HepG2 (cell line): ENCODE data around the gene PSORS1C2. TPM values are rescaled to one million over a fixed set of nuclear protein-coding genes. Genes with fewer than 3 reads are reported as not detected.

ENCODE experiments used
- ATAC-seq: fragments of 200-7000 bp; cut with Tn5 transposase; 3 replicates; pipeline ENCODE4 v1.9.1; 2020; ENCODE audit warnings: mild to moderate bottlenecking, moderate library complexity
- BruUV-seq: library from RNA; stranded (reverse); fragments of 400-500 nt; replicated peaks from 2 replicates; lab custom pipeline; 2021; lab: Mats Ljungman, UMichigan
- CTCF ChIA-PET: fragments of 300-600 bp; formaldehyde crosslinking; extraction: SDS; loops from one replicate; lab custom pipeline; 2021; ENCODE audit warnings: low total read pairs, inconsistent platforms, low intra/inter-chr PET ratio; lab: Yijun Ruan, JAX
- POLR2A ChIA-PET: fragments of 350-600 bp; sonication (Branson Sonifier 250); formaldehyde crosslinking; loops from one replicate; lab custom pipeline; 2020; ENCODE audit warnings: antibody characterized with exemption, inconsistent platforms; lab: Yijun Ruan, JAX
- DNase-seq: peaks from one replicate; pipeline ENCODE4 v3.0.0-alpha.2; 2015; ENCODE audit warnings: low spot score
- FAIRE-seq: peaks from 3 replicates; lab custom pipeline; 2011; peaks lifted over from hg19 to GRCh38; lab: Jason Lieb, UNC
- H2AFZ ChIP-seq: one replicate; pipeline ENCODE4 v1.6.1; 2011; ENCODE audit warnings: low read length, inconsistent platforms
- H3K27ac ChIP-seq: fragments of 300-600 bp; 3 replicates; pipeline ENCODE4 v1.8.0; 2011; ENCODE audit warnings: mixed run types, mild to moderate bottlenecking, mixed read lengths, low read length, inconsistent platforms; ENCODE audit not compliant: insufficient read depth; ENCODE audit errors: extremely low read length
- H3K27me3 ChIP-seq, 2 experiments: fragments of 200-600 bp in 1 of 2; 2 replicates in 1 of 2; 3 replicates in 1 of 2; pipeline versions ENCODE4 v1.6.0 to v1.8.0; 2011; ENCODE audit warnings: low read length in 2 of 2, mild to moderate bottlenecking in 2 of 2, moderate library complexity in 2 of 2, inconsistent platforms in 1 of 2; ENCODE audit not compliant: insufficient read depth in 2 of 2, control insufficient read depth in 1 of 2
- H3K36me3 ChIP-seq, 2 experiments: fragments of 200-600 bp in 1 of 2; replicated peaks in 1 of 2; 2 replicates in 1 of 2; 3 replicates in 1 of 2; pipeline versions ENCODE4 v1.5.1 to v1.8.0; 2011; ENCODE audit warnings: low read length in 2 of 2, inconsistent platforms in 1 of 2; ENCODE audit not compliant: insufficient read depth in 2 of 2, control insufficient read depth in 1 of 2
- H3K4me1 ChIP-seq: 2 replicates; pipeline ENCODE4 v1.5.1; 2012; ENCODE audit warnings: low read length, inconsistent platforms; ENCODE audit not compliant: insufficient read depth
- H3K4me2 ChIP-seq: 2 replicates; pipeline ENCODE4 v1.6.0; 2011; ENCODE audit warnings: low read depth, low read length, inconsistent platforms
- H3K4me3 ChIP-seq, 3 experiments: fragments of 200-600 bp in 1 of 3; sonication (generic), shearing (Covaris generic) in 1 of 3; replicated peaks in 1 of 3; 2 replicates each; pipeline ENCODE4 v1.5.1; 2011 to 2016; ENCODE audit warnings: low read length in 3 of 3, inconsistent platforms in 2 of 3, low read depth in 2 of 3, mild to moderate bottlenecking in 2 of 3, control low read depth in 1 of 3, mixed read lengths in 1 of 3; ENCODE audit not compliant: insufficient read depth in 1 of 3
- H3K79me2 ChIP-seq: one replicate; pipeline ENCODE4 v1.6.1; 2011; ENCODE audit warnings: low read length, inconsistent platforms; ENCODE audit not compliant: insufficient read depth
- H3K9ac ChIP-seq: 2 replicates; pipeline ENCODE4 v1.6.0; 2011; ENCODE audit warnings: mild to moderate bottlenecking, low read depth, low read length, inconsistent platforms; ENCODE audit not compliant: insufficient read depth
- H3K9me3 ChIP-seq: 2 replicates; pipeline ENCODE4 v1.5.1; 2012; ENCODE audit warnings: mild to moderate bottlenecking, low read length
- H4K20me1 ChIP-seq: 2 replicates; pipeline ENCODE4 v1.6.0; 2011; ENCODE audit warnings: inconsistent platforms, mild to moderate bottlenecking, low read length, moderate library complexity; ENCODE audit not compliant: insufficient read depth
- CCAR2 ChIP-seq: fragments of 200-400 bp; formaldehyde crosslinking; optimal IDR thresholded peaks from 2 replicates; pipeline ENCODE3; 2018; ENCODE audit warnings: low read depth, mild to moderate bottlenecking, low read length, moderate library complexity
- EHMT2 ChIP-seq: fragments of 200-600 bp; sonication (generic); IDR thresholded peaks from 2 replicates; pipeline ENCODE4 v1.7.0; 2017; ENCODE audit warnings: antibody characterized with exemption, low read depth, low read length, borderline replicate concordance
- ELF3 ChIP-seq: IDR thresholded peaks from 2 replicates; pipeline ENCODE4 v1.6.1; 2016; ENCODE audit warnings: missing genetic modification reagents, missing compliant biosample characterization
- HNRNPH1 ChIP-seq: fragments of 200-400 bp; formaldehyde crosslinking; optimal IDR thresholded peaks from 2 replicates; pipeline ENCODE3; 2017; ENCODE audit warnings: mild to moderate bottlenecking, low read depth, low read length
- HNRNPK ChIP-seq: fragments of 200-400 bp; formaldehyde crosslinking; IDR thresholded peaks from 2 replicates; pipeline ENCODE4 v1.6.1; 2018; ENCODE audit warnings: low read length, low read depth, moderate library complexity, mild to moderate bottlenecking; ENCODE audit not compliant: poor library complexity, severe bottlenecking
- PLRG1 ChIP-seq: fragments of 450-650 bp; conservative IDR thresholded peaks from 2 replicates; pipeline ENCODE4 v1.6.1; 2016
- RERE ChIP-seq: IDR thresholded peaks from 2 replicates; pipeline ENCODE4 v1.6.1; 2016; ENCODE audit warnings: low read depth, missing genetic modification reagents, missing compliant biosample characterization
- ZFAT ChIP-seq: sonication (generic); formaldehyde crosslinking; conservative IDR thresholded peaks from 2 replicates; pipeline ENCODE4 v1.8.1; 2023; ENCODE audit warnings: missing genetic modification reagents, inconsistent platforms
- ZNF484 ChIP-seq: sonication (generic); formaldehyde crosslinking; IDR thresholded peaks from 2 replicates; pipeline ENCODE4 v1.5.1; 2020; ENCODE audit warnings: mild to moderate bottlenecking, low read depth, missing genetic modification reagents, borderline replicate concordance
- WGBS: methylation state at CpG from one replicate; pipeline ENCODE4 v1.1.6; 2017; ENCODE audit warnings: low lambda C conversion rate; 5-methylcytosine and 5-hydroxymethylcytosine counted together
- in situ Hi-C: cut with HindIII; loops from 2 replicates; pipeline ENCODE4 v1.10.0; 2017; ENCODE audit warnings: low pct_unique_long_range_greater_than_20kb; ENCODE audit not compliant: extremely low pct_ligation_motif_present
- intact Hi-C: fragments of 100-400 bp; cut with micrococcal nuclease; formaldehyde crosslinking; loops from one replicate; pipeline ENCODE4 v1.10.0; 2022; ENCODE audit not compliant: unreplicated experiment
- polyA plus RNA-seq, 8 experiments: library from polyadenylated mRNA; depleted of rRNA in 3 of 8; stranded (reverse) in 7 of 8; unstranded in 1 of 8; fragments of >200 nt; fragmentation: Illumina TruSeq in 4 of 8; extraction: Trizol in 4 of 8; gene quantifications; 2 replicates each; pipeline versions ENCODE4 v1.2.1 to v1.2.3, GENCODE V29; 2011 to 2016; ENCODE audit warnings: low read depth in 4 of 8, missing spikeins in 1 of 8, mixed read lengths in 1 of 8; ENCODE audit not compliant: insufficient read depth in 1 of 8
- total RNA-seq, 5 experiments: library from RNA; depleted of rRNA; stranded (reverse); fragments of >200 nt; fragmentation: Illumina TruSeq; extraction: Trizol; gene quantifications; 2 replicates each; pipeline ENCODE4 v1.2.3, GENCODE V29; 2016; ENCODE audit warnings: low read depth in 1 of 5

PSORS1C2 gene
- total and polyA plus RNA-seq, 2 of the 13 experiments (the other 11 are each of a cell fraction or from before 2014, with no cell fraction given), result not detected

- intact Hi-C loops (no loop called here), in situ Hi-C loops (no loop called here)
- no peak overlapping the region for H3K27ac ChIP-seq
- no peak for FAIRE-seq
- H4K20me1 ChIP-seq, result no peaks in the 10 kb centered on the region
- no peak overlapping the region for H3K4me2 ChIP-seq
- ChIA-PET CTCF (no interaction called here), POLR2A (no interaction called here)
- H3K9ac ChIP-seq, result no peak overlapping the region
- H3K36me3 ChIP-seq, result peaks cover 6 to 8% of the 10 kb centered on the region in 2 experiments; a peak in 3 of 5 replicates
- no peak overlapping the region for H3K4me3 ChIP-seq
- no peaks in the 10 kb centered on the region for H3K27me3 ChIP-seq
- BruUV-seq, result no TSS peak
- 96% methylated on average over 19 of the region's 19 CpGs for WGBS
- no peaks in the 10 kb centered on the region for H3K9me3 ChIP-seq
- H3K79me2 ChIP-seq, result no peaks in the 10 kb centered on the region
- H3K4me1 ChIP-seq, result peaks cover 29% of the 10 kb centered on the region
- no peak for ATAC-seq
- DNase-seq, result no peak
- no peak overlapping the region for H2AFZ ChIP-seq
- TF ChIP-seq RERE (no peak), ZNF484 (CRISPR knock-in tag) (no peak), EHMT2 (no peak), HNRNPH1 (no peak), HNRNPK (no peak), PLRG1 (no peak), CCAR2 (no peak), ZFAT (CRISPR knock-in tag) (no peak), ELF3 (CRISPR knock-in tag) (no peak)
Observed at GRCh38 chr6:31161216-31162126, 22.6 kb upstream of the PSORS1C2 start.
